Activated CD4-positive, alpha-beta T cell treated with anti-CD3 and anti-CD28 coated beads, Interleukin-10, Interleukin-2, amounts not matched to agents 100 ng/mL and 50 ng/mL, durations not matched to agents 16 hours and 8 hours (primary cell): Measurements from ENCODE around the gene ITPRIP.
A peak's percentile ranks its signal among the peaks of the same experiment; 100 is the strongest.

ENCODE experiments used
- DNase-seq: peaks from one replicate; pipeline ENCODE4 v3.0.0-alpha.2; 2020

ITPRIP gene

DNA sequence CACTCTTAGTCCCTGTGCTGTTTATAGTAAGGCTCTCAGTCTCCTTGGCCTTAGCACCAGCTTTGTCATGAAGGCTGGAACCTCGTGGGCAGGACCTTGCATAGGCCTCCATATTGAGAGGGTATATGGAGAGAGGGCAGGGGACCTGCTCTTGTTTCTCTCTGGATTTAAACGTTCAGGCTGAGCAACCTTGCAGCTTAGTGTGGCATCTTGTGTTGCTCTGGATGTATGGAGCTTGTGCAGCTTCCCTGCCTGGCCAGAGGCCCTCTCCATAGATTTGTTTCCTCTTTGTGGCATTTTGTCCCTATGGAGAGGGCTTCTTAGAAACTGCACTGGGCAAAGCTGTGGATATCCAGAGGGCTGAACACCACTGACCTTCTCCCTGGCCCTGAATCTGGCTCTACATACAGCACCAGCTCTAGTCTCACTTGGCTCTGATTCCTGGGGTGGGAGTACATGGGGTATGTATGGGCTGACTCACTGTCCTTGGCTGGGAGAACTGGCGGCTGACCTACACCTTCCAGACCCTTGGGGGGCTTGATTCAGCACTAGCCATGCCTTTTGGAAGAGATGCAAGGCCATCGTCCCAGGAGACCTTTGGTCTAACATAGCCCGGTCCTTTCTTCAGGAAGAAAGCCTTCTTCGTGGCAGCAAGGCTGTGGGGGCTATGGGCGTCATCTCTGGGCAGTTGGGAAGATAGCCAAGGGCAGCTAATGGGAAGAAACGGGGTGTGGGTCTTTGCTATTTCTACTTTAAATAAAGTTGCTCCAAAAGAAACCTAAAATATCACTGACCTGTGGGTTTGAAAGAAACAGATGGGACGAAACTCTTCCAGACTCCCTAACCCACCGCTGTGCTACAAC is 30.5 kb downstream of the ITPRIP start:
- DNase-seq, result no peak

DNA sequence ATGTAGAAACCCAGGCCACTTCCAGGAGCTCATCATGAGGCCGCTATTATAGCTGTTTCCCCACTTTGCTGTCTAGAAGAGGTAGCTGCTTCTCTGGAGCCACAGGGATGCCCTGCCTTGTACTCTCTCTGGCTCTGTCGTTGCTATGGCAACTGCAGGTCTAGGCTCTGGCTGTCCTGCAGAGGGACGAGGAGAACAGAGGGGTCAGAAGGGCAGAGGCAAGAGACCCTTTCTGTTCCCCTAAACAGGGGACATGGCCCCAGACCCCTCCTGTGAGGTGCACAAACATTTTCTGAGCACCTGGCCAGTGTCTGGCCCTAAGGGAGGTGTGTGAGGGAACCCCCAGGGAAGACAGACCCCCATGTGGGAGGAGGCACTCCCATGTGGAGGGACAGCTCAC is 31.4 kb downstream of the ITPRIP start:
- DNase-seq, result no peak

DNA sequence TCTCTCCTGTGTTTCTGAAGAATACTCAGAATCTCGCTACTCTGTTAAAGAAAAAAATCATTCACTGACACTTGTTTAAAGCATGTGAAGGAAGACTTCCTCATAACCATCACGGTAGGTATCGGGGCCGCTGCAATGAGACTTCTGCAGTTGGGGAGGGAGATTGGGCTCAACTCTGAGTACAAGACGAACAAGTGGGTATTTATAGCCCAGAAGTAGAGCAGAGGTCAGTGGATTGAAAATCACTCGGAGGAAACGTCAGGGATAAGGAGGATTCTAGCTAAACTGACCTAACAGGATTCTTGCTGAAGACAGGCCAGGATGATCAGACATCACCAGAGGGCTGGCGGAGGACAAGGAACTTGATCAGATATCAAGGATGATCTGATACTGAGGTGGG is 33.3 kb downstream of the ITPRIP start:
- DNase-seq, result no peak

DNA sequence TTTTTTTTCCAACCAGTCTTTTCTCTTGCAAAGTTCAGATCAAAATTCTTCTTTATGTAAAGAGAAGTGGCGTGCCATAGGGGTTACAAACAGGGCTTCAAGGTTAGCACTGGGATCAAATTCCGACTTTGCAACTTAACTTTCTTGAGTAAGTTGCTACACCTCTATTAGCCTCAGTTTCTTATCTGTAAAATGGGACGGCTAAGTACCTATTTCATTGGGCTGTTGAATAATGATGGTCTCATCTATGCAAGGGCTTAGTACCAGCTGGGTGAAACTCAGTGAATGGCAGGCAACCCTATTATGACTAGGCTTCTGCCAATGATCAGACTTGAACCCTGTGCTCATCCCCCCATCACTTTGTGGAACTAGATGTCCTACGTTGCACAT is 33.9 kb downstream of the ITPRIP start:
- no peak for DNase-seq

DNA sequence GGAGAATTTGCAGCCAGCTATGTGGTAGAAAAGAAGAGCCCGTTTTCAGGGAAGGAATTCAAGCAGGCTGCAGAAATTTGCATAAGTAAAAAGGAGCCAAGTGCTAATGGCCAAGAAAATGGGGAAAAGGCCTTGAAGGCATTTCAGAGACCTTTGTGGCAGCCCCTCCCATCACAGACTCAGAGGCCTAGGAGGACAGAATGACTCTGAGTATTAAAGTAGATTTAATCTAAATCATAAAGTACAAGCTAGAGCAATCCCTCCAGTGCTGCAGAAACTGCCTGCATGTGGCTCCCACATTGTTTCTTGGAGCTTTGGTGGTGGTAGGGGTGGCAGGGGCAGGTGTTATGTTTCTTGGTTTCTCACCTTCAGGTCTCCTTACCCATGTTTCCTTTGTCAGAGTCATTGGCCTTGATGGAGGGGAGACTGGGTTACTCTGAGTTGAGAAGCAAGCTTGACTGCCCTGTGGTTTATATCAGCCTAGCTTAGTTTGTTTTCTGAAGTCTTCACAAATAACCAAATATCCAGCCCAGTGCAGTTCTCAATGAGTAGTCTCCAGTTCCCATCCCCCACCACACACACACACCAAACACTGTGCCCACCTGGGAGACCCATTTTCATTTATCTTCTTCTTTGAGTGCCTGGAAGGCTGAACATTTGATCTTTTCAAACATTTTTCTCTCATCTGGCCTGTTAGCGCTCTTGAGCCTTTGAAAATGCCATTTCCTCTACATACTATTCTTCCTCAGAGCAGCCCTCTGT is 34.5 kb downstream of the ITPRIP start:
- DNase-seq, result no peak

DNA sequence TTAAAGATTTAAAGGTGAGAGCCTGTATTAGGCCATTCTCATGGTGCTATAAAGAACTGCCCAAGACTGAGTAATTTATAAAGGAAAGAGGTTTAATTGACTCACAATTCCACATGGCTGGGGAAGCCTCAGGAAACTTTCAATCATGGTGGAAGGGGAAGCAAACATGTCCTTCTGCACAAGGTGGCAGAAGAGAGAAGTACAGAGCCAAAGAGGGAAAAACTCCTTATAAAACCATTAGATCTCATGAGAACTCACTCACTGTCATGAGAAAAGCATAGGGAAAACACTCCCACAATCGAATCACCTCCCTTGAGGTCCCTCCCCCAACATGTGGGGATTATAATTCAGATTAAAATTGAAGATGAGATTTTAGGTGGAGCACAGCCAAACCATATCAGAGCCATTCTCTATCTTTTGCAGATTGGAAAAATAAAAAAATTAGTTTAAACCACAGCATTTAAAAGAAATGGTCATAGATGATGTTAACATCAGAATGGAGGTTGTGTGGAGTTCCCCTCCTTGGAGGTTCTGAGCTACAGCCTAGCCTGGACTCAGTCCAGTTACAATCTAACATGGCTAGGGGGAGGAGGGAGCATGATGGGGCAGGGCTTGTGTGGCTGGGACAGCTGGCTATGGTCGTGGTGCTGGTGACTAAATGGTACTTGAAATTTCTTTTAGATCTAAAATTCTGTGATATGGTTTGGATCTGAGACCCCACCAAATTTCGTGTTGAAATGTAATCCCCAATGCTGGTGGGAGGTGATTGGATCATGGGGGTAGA is 36.2 kb downstream of the ITPRIP start:
- DNase-seq, result no peak

DNA sequence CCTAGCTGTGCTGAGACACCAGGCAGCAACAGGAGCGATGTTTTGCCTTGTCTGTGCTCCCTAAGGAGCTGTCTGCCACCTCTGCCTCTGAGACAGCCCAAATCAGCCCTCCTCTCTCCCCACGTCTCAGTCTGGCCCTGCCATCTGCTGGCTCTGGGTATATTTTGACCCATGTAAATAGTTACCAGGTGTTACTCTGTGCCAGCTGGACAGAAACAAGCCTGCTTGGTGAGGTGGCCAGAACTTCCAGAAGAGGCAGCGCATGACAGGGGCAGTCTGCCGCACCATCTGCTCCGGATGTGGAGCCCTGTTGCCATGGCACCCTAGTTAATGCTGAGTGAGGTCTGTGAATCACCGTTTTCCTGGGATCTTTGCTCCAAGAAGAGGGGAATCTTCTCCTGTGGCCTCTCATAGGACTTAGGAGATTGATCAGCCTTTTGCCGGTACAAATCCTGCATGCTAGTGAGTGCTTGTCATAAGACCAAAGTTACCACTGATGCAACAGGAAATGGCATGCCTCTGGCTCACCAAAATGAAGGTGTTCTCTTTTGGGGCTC is 37.5 kb downstream of the ITPRIP start:
- DNase-seq, result peak; percentile 32

DNA sequence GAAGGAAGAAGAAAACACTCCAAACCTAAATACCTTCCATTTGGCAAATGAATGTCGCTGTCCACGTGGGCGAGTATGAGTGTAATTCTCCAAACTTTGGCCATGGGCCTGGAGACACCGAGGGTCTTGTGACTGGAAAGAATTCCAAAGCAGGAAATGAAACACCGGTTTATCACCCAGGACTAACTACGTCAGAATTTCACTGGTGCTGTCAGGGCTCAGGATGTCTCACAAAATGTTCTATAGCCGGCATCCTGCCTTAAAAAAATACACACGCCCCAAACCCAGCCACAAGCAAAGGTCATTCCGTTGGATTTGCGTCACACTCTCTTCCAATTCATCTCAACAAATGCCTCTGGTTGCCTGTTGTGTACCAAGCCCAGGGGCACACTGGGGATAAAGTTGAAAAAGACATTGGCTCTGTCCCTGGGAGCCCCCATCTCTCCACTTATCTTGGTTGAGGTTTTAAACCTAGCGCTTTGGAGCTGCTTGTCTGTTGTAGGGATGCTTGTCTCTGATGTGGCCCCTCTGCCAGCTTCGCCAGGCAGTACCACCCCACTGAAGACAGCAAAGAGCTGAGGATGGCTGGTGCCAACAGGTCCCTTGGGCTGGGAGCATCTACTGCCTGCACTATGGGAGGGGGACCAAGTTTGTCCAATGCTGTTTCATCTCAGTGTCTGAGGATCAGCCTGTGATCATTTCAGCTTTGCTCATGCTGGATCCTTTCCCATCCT is 38.1 kb downstream of the ITPRIP start:
- no peak for DNase-seq

DNA sequence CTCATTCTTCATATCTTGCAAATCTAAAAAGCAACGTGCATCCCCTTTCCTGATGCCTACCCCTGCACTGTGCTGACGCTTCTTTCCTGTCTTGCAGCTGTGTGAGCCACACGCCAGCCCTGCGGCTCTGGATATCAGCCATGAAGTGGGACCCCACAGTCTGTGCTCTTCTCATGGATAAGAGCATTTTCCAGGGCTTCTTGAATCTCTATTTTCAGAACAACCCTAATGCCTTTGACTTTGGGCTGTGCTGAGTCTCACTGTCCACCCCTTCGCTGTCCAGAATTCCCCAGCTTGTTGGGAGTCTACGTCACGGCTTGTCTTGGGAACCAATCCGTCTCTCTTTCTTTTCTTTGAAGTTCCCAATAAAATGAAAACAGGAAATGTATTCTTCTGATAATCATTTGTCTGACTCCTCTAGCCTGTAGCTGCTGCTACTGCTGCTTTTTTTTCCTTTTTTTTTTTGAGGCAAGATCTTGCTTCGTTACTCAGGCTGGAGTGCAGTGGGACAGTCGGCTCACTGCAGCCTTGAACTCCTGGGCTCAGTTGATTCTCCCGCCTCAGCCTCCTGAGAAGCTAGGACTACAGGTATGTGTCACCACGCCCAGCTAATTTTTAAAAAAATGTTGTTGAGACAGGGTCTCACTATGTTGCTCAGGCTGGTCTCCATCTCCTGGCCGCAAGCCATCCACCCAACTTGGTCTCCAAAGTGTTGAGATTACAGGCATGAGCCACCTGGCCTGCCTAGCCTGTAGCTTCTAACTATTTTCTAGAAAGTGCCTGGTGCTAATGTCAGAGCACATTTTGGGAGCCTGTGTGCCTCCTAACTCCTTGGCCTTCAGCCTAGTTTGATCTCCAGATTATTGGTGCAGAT is 39.0 kb downstream of the ITPRIP start:
- no peak for DNase-seq

DNA sequence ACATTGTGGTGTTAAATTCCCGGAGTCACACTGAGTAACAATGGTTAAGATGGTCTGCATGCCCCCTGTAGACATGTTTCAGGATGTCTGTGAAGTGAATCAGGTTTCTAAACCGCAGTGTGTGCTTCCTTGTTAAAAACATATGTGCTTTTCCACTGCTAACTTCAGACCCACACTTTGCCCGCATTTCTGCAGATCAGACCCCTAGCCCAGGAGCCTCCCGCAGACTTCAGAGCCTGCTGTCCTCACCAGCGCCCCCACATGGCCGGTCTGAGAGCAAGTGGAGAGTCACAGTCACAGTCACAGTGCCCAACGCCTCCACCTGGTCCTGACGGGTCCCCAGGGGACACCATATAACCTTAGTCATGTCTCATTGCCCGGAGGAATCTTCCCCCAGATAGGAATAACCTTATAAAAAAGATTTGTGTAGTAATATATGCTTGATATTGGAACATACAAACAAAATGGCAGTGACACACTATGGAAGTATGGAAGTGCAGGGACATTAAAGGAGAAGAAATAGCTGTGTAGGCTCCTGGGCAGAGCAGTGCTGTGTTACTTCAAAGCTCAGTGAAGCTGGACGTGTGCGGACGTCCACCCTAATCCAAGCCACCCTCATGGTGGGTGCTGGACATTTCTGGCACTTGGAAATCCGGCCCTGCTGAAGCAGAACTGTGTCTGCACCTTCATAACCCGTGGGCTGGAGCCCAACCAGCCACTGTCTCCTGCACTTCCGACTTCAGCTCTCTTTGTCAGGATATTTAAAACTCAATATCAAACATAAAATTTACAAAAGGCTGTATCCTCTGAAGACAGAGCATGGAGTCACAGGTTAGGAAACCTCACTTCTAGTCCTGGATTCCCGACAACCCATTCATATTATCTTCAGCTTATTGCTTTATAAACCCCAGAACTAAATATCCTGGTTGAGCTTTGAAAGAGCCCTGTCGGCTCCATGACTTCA is 40.3 kb downstream of the ITPRIP start:
- peak; percentile 31 for DNase-seq

DNA sequence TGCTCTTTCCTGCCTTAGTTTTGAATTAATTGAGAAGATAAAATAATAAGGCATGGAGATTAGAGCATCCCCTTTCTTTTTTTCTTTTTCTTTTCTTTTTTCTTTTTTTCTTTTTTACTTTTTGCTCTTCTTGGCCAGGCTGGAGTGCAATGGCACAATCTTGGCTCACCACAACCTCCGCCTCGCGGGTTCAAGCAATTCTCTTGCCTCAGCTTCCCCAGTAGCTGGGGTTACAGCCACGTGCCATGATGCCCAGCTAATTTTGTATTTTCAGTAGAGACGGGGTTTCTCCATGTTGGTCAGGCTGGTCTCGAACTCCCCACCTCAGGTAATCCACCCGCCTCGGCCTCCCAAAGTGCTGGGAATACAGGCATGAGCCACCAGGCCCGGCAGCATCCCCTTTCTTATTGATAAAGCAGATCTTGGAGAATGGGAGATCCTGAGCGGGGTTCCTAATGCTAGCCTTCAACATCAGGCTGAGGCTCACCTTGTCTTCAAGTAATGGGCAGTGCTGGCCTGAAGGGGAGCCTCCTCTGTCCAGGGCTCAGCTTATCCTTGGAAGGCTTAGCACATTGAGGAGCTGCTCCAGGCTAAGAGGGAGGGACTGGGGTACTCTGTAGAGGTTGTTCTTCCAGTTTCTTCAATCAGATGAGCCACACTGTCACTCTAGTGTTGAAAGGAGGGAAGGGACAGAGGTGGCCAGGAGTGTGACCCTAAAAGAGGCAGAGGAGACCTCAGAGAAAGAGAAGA is 41.4 kb downstream of the ITPRIP start:
- no peak for DNase-seq

DNA sequence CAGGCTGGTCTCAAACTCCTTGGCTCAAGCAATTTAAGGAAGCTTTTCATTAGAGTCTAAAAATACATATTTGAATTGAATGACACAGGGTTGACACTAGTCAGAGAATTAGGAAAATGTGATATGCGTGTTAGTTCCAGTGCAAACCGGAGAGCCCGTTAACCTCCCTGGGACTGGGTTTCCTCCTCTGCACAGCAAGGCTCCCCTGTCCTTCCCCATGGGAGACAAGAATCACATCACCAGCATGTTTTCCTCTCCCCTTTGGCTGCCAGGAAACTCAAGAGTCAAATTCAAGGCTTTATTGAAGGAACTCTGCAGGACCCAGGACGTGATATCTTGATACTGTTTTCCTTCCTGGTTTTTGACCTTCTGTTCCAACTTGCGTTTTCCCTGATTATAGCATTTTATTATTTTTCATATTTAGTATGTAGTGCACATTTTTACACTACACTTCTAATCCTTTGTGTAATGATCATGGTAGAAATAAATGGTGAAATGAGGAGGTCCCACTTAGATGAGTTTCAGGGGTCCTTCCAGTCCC is 44.4 kb downstream of the ITPRIP start:
- DNase-seq, result no peak

DNA sequence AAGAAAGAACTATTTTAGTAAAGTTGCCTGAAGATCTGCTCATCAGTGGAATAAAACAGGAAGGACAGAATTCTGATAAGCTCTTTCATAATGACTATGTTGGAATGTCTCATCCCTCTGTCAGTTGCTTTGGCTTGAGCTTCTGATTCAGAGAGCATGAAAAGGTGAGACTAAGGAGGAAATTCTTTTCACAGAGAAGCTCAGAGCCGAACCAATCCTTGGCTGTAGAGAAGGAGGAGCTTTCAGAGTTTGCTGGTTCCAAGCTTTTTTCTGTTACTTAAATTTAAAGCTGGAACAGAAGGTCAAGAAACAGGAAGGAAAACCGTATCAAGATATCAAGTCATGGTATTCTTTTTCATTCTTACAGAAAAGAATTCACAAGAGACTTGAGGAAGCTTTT is 45.3 kb downstream of the ITPRIP start:
- DNase-seq, result peak; percentile 23

DNA sequence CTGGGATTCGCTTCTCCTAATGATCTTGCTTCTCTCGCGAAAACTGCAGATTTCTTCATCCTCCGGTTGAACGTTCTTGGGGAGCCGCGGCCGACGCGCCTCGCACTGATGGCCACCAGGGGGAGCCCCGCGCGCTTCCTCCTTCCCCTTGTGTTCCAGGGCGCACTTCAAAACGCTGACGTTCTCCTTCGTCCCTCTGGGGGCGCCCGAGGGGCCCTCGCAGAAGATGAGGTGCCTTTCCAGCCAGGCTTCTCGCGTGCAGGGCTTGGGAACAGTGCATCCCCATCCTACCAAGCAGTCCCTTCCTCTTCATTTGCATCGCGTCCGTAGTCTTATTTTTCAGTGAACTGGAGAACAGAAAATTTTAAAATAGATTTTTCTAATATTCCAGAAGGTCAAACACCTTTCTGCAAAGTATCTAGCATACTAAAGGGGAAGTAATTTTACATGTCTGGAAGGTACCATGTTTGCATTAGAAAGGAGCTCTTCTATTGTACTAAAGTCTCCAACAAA is 46.8 kb downstream of the ITPRIP start:
- DNase-seq, result peak; percentile 89

DNA sequence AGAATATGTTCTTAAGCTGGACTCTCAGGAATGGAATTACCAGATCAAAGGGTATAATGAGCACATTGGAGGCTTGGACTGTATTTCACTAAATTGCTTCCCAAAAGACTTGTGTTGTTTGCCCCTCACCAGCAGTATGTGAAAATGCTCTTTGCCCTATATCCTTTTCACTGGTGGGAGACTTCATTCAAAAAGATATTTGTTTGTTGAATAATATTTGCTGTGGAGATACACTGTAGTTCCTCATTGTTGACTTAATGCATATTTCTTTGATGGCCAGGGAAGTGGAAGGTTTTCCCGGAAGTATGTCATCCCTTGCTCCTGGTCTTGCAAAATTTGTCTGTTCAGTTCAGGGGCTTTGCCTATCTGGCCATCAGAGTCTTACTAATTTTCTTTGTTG is 49.9 kb downstream of the ITPRIP start:
- no peak for DNase-seq

DNA sequence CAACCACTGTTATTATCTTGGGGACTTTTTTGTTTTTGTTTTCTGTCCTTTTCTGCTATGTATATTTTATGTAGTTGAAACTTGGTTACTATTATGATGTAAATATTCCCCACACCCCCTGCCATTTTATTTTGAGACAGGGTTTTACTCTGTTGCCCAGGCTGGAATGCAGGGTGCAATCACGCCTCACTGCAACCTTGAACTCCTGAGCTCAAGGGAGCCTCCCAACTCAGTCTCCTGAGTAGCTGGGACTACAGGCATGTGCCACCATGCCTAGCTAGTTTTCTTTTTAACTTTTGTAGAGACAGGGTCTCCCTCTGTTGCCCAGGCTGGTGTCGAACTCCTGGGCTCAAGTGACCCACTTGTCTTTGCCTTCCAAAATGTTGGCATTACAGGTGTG is 51.3 kb downstream of the ITPRIP start:
- DNase-seq, result no peak

DNA sequence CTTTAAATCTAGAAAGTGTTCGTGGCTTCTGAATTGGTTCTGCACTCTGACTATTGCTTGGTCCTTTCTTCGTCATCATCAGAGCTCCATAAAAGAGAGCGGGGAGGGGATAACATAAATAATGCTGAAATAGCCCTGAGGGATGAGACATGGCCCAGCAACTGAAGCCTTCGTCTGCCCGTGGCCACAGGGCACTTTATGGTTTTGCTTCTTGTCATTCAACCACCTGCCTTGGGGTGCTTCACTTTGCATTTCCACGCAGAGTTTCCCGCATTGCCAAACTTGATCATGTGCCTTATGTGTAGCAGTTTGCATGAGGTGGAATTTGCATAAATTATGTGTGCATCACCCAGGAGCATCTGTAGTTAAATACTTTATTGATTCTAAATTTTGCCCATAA is 53.4 kb downstream of the ITPRIP start:
- DNase-seq, result no peak

DNA sequence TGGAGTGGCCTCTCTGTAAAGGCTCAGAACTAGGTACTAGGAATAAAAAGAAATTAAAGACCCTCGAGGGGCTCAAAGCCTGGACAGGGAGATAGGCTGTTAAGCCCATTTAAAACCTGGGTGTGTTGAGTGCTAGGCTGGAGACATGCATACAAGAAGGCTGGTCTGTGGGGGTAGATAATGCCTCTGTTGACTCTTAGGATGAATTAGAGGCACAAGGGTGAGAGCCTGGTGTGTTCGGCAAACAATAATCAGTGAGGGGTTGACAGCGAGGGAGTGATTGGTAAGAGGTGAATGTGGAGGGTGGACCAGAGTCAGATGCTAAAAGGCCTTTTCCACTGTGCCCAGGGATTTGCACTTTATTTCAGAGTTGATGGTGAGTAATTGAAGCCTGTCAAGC is 56.6 kb downstream of the ITPRIP start:
- no peak for DNase-seq
